Mesendoderm (in vitro differentiated cells): ENCODE results near the gene ZBTB22.
A peak's percentile ranks its signal among the peaks of the same experiment; 100 is the strongest.

Experiments
- DNase-seq: peaks from one replicate; pipeline ENCODE4 v3.0.0; 2013
- H2AK5ac ChIP-seq: 2 replicates; pipeline ENCODE4 v1.6.1; 2013; ENCODE audit warnings: low read length, inconsistent platforms
- H2BK120ac ChIP-seq: 2 replicates; pipeline ENCODE4 v1.6.1; 2013; ENCODE audit warnings: low read depth, mild to moderate bottlenecking, low read length, moderate library complexity, mixed read lengths
- H2BK15ac ChIP-seq: replicated peaks from 2 replicates; pipeline ENCODE4 v1.6.1; 2013; ENCODE audit warnings: low read depth, mild to moderate bottlenecking, moderate library complexity
- H2BK5ac ChIP-seq: 2 replicates; pipeline ENCODE4 v1.6.1; 2013; ENCODE audit warnings: low read length, inconsistent platforms
- H3K18ac ChIP-seq: 2 replicates; pipeline ENCODE4 v1.6.1; 2013; ENCODE audit warnings: mild to moderate bottlenecking, low read length, mixed read lengths
- H3K23ac ChIP-seq: one replicate; pipeline ENCODE4 v1.6.1; 2013; ENCODE audit warnings: low read length
- H3K27ac ChIP-seq: 2 replicates; pipeline ENCODE4 v1.5.1; 2013; ENCODE audit warnings: low read depth, mild to moderate bottlenecking, inconsistent platforms, low read length, moderate library complexity
- H3K27me3 ChIP-seq: 2 replicates; pipeline ENCODE4 v1.6.1; 2013; ENCODE audit warnings: low read length, control low read depth, mild to moderate bottlenecking, inconsistent platforms; ENCODE audit not compliant: insufficient read depth, poor library complexity
- H3K36me3 ChIP-seq: 2 replicates; pipeline ENCODE4 v1.6.1; 2013; ENCODE audit warnings: low read length, inconsistent platforms; ENCODE audit not compliant: control insufficient read depth, insufficient read depth
- H3K4ac ChIP-seq: one replicate; pipeline ENCODE4 v1.6.1; 2013; ENCODE audit warnings: low read depth, mild to moderate bottlenecking, low read length, moderate library complexity
- H3K4me1 ChIP-seq: 2 replicates; pipeline ENCODE4 v1.6.1; 2013; ENCODE audit warnings: low read depth, low read length, inconsistent platforms; ENCODE audit not compliant: control insufficient read depth
- H3K4me2 ChIP-seq: 2 replicates; pipeline ENCODE4 v1.6.1; 2013; ENCODE audit warnings: low read length
- H3K4me3 ChIP-seq: 2 replicates; pipeline ENCODE4 v1.5.1; 2013; ENCODE audit warnings: mild to moderate bottlenecking, low read length
- H3K56ac ChIP-seq: one replicate; pipeline ENCODE4 v1.6.1; 2013; ENCODE audit warnings: low read length
- H3K79me1 ChIP-seq: 2 replicates; pipeline ENCODE4 v1.6.1; 2013; ENCODE audit warnings: low read length, inconsistent platforms
- H3K79me2 ChIP-seq: 2 replicates; pipeline ENCODE4 v1.6.1; 2013; ENCODE audit warnings: mild to moderate bottlenecking, low read length; ENCODE audit not compliant: control insufficient read depth, insufficient read depth
- H3K9ac ChIP-seq: 2 replicates; pipeline ENCODE4 v1.6.1; 2013; ENCODE audit warnings: low read length, inconsistent platforms
- H4K5ac ChIP-seq: one replicate; pipeline ENCODE4 v1.6.1; 2013; ENCODE audit warnings: low read length
- H4K8ac ChIP-seq: one replicate; pipeline ENCODE4 v1.6.1; 2013; ENCODE audit warnings: low read depth, mild to moderate bottlenecking, control low read depth, low read length, moderate library complexity
- WGBS: extraction: QIAGEN DNeasy Blood & Tissue Kit; methylation state at CpG from one replicate; pipeline ENCODE4 v1.1.7; 2013; ENCODE audit warnings: low lambda C conversion rate, missing lambda C conversion rate; ENCODE audit not compliant: insufficient coverage; ENCODE audit errors: extremely low coverage; 5-methylcytosine and 5-hydroxymethylcytosine counted together

ZBTB22 gene

DNA sequence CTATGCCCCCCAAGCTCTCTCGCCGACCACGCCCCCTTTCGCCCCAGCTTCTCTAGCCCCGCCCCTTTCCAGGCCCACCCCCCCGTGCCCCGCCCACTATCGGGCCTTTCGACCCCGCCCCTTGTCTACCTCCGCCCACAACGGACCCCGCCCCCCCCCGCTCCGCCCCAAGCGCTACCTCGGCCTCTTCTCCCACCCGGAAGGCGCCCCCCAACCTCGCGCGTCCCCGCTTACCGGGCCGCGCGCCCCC, 200 bp downstream of the ZBTB22 start:
- Histone ChIP-seq H3K18ac (peak overlapping the region; percentile 33), H2BK15ac (no peak overlapping the region), H4K8ac (no peak overlapping the region), H2AK5ac (no peak overlapping the region), H3K4me1 (peaks cover 3% of the 10 kb centered on the region), H3K79me1 (peaks cover 7% of the 10 kb centered on the region), H4K5ac (no peak overlapping the region), H3K4me3 (no peak overlapping the region), H3K9ac (no peak overlapping the region), H3K79me2 (peaks cover 25% of the 10 kb centered on the region), H3K36me3 (peaks cover 5% of the 10 kb centered on the region), H3K4ac (no peak overlapping the region), H3K23ac (no peak overlapping the region), H2BK5ac (no peak overlapping the region), H3K4me2 (no peak overlapping the region), H3K27me3 (no peaks in the 10 kb centered on the region), H3K56ac (peak overlapping the region; percentile 90), H3K27ac (no peak overlapping the region), H2BK120ac (no peak overlapping the region)
- DNase-seq, result no peak
- no CpG with 5 or more reads among the region's 27 CpGs for WGBS

DNA sequence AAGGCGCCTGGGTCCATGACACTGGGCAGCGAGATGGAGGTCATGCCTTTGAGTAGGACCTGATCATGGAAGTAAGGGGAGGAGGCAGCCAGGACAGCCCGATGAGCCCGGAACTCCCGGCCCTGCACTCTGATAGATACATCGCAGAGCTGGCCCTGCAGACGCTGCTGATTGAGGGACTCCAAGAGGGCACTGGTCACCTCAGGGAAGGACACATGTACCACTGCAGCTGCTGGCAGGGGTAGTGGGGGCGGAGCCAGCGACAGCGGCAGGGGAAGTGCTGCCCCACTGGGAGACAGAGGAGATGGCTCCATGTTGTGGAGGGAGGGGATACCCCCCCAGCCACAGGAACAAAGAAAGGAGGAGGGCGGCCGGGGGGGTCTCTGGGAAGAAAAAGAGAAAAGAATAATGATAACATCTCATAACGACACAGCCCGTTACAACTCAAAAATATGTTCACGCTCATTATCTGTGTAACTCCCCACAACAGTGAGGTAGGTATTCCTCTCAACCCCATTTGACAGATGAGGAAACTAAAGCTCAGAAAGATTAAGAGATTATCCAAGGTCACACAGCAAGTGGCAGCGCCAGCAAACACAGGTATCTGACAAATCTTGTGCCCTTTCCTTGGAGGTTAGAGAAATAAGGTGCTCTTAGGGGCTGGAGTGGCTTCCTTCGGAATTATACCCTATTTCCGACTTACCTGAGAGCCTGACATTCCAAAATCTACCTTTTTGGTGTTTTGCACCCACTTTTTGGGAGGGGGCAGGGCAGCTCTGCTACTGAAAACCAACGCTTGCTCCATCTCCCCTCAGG, 733 bp downstream of the ZBTB22 start:
- DNase-seq, result no peak
- Histone ChIP-seq H3K23ac (no peak overlapping the region), H4K8ac (no peak overlapping the region), H2AK5ac (no peak overlapping the region), H3K4me1 (peaks cover 5% of the 10 kb centered on the region), H4K5ac (no peak overlapping the region), H2BK5ac (no peak overlapping the region), H3K36me3 (peaks cover 5% of the 10 kb centered on the region), H3K79me1 (peaks cover 7% of the 10 kb centered on the region), H3K4me2 (no peak overlapping the region), H3K27me3 (no peaks in the 10 kb centered on the region), H2BK120ac (no peak overlapping the region), H3K79me2 (peaks cover 19% of the 10 kb centered on the region), H3K56ac (no peak overlapping the region), H3K9ac (no peak overlapping the region), H2BK15ac (no peak overlapping the region), H3K4me3 (no peak overlapping the region), H3K18ac (no peak overlapping the region), H3K4ac (no peak overlapping the region), H3K27ac (no peak overlapping the region)
- no CpG with 5 or more reads among the region's 19 CpGs for WGBS

DNA sequence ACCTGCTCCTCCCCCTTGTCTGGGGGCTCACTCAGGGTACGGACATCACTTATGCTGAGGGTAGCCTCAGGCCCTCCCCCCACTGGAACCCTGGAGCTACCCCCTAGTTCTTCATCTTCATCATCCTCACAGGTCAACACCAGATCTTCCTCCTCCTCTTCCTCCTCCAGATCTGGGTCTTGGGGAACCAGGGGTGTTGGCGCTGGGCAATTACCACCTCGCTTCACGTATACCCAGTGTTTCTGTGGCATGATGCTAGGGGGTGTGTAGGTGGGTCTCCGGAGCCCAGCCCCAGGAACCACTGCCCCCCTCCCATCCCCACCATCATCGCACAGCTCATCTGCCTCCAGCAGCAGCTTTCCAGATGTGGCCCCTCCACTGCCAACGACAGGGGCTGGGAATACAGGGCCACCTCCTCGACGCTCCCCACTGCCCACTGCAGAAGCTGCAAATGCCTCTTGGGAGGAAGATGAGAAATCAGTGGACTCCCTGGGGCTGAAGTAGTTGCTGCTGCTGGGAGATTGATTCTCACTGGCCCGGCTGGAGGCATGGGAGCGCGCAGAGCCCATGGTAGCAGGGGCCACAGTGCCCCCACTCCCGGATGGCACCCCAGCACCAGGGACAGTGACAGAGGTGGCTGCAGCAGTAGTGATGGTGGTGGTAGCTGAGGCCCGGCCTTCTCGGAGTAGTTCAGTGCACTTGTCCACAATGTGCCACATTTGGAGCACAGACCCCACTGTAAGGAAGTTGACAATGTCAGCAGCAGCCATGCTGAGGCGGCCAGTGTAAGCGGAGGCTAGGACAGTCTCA, 1.5 kb downstream of the ZBTB22 start:
- no peak overlapping the region for H3K4me2 ChIP-seq
- H3K79me1 ChIP-seq, result peaks cover 7% of the 10 kb centered on the region
- H4K8ac ChIP-seq, result no peak overlapping the region
- no peaks in the 10 kb centered on the region for H3K27me3 ChIP-seq
- DNase-seq, result no peak
- no peak overlapping the region for H3K4me3 ChIP-seq
- peaks cover 2% of the 10 kb centered on the region for H3K4me1 ChIP-seq
- H3K79me2 ChIP-seq, result peaks cover 11% of the 10 kb centered on the region
- H3K36me3 ChIP-seq, result peaks cover 5% of the 10 kb centered on the region
- no peak overlapping the region for H2BK5ac ChIP-seq
- H3K27ac ChIP-seq, result no peak overlapping the region
- WGBS, result no CpG with 5 or more reads among the region's 17 CpGs
- no peak overlapping the region for H2BK120ac ChIP-seq
- no peak overlapping the region for H2BK15ac ChIP-seq
- H3K56ac ChIP-seq, result no peak overlapping the region
- no peak overlapping the region for H3K4ac ChIP-seq
- H2AK5ac ChIP-seq, result no peak overlapping the region
- H3K23ac ChIP-seq, result no peak overlapping the region
- H3K9ac ChIP-seq, result no peak overlapping the region
- H4K5ac ChIP-seq, result no peak overlapping the region
- H3K18ac ChIP-seq, result no peak overlapping the region

DNA sequence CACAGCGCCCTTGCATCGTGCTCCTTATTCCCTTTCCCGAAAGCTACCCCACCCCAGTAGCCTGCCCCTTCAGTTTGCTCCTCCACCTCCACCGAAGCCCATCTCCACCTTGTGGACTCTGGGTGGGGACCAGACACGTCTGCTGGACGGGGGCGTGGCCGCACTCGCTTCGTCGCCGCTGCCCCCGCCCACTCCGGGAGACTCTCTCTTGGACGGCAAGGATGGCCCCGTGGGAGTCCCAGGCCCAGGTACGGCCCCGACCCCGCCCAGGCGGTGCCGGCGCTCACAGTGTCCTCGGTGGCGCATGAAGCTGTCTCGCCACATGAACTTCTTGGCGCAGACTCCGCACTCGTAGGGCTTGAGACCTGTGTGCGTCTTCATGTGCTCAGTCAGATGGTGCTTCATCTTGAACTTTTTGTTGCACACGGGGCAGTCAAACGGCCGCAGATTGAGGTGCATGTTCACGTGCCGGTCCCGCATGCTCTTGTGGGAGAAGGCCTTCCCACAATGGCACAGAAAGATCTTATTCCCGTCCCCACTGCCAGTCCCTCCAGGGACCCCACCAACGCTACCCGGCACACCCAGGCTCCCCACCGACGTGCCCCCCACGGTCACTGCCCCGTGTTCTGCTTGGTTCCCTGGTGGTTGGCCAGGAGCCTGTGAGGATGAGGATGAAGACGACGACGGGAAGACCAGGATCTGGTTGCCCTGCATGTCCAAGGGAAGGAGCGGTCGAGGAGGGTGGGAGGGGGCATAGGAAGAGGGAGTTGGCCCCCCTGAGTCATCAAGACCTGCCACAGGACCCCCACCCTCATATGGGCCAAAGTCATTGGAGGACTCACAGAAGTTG, 2.4 kb downstream of the ZBTB22 start:
- no peak overlapping the region for H2BK5ac ChIP-seq
- no peak overlapping the region for H4K5ac ChIP-seq
- H3K27ac ChIP-seq, result no peak overlapping the region
- H2BK15ac ChIP-seq, result no peak overlapping the region
- H3K4me2 ChIP-seq, result peak overlapping the region; percentile 35
- no peak overlapping the region for H4K8ac ChIP-seq
- H3K79me2 ChIP-seq, result peaks cover 6% of the 10 kb centered on the region
- peak overlapping the region; percentile 15 for H3K23ac ChIP-seq
- no CpG with 5 or more reads among the region's 47 CpGs for WGBS
- peaks cover 2% of the 10 kb centered on the region for H3K4me1 ChIP-seq
- H3K18ac ChIP-seq, result no peak overlapping the region
- peak overlapping the region; percentile 79 for H3K56ac ChIP-seq
- H3K4ac ChIP-seq, result no peak overlapping the region
- H3K36me3 ChIP-seq, result peaks cover 5% of the 10 kb centered on the region
- H3K9ac ChIP-seq, result peak overlapping the region; percentile 51
- peak; percentile 57 for DNase-seq
- H3K79me1 ChIP-seq, result peaks cover 6% of the 10 kb centered on the region
- H3K27me3 ChIP-seq, result no peaks in the 10 kb centered on the region
- no peak overlapping the region for H3K4me3 ChIP-seq
- H2AK5ac ChIP-seq, result no peak overlapping the region
- no peak overlapping the region for H2BK120ac ChIP-seq

DNA sequence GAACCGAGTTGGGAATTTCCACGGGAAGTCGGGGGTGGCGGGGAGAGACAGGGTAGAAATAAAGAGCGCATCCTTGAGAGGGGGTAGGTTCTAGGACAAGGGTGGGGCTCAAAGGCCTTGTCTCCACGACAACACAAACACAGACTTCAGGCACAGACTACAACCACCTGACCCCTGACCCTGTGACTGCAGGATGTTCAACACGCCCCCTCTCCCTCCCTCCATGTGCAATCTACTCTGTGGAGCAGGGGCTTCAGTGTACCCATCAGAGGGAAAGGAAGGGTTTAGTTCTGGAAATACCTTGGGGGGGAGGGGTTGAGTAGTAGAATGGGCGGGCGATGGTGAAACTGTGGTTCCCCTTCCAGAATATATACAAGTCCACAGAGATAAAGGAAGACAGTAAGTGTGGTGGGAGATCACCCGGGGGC, 3.0 kb downstream of the ZBTB22 start:
- H2BK15ac ChIP-seq, result no peak overlapping the region
- H3K36me3 ChIP-seq, result peaks cover 2% of the 10 kb centered on the region
- H3K79me2 ChIP-seq, result peaks cover under 1% of the 10 kb centered on the region
- peaks cover 2% of the 10 kb centered on the region for H3K4me1 ChIP-seq
- H3K56ac ChIP-seq, result peak overlapping the region; percentile 3
- no peak overlapping the region for H2BK120ac ChIP-seq
- WGBS, result no CpG with 5 or more reads among the region's 10 CpGs
- H3K4me2 ChIP-seq, result peak overlapping the region; percentile 35
- H3K4me3 ChIP-seq, result no peak overlapping the region
- H3K27me3 ChIP-seq, result no peaks in the 10 kb centered on the region
- H3K18ac ChIP-seq, result no peak overlapping the region
- no peak overlapping the region for H4K8ac ChIP-seq
- no peak overlapping the region for H3K4ac ChIP-seq
- no peak overlapping the region for H4K5ac ChIP-seq
- no peak overlapping the region for H2BK5ac ChIP-seq
- H3K27ac ChIP-seq, result no peak overlapping the region
- peak; percentile 93 for DNase-seq
- no peak overlapping the region for H2AK5ac ChIP-seq
- H3K79me1 ChIP-seq, result peaks cover 4% of the 10 kb centered on the region
- H3K9ac ChIP-seq, result peak overlapping the region; percentile 24
- no peak overlapping the region for H3K23ac ChIP-seq
